ENCODE results near the gene PXDN.
"Not testable (repeated sequence)": the region's sequence is repeated elsewhere in the genome, so short reads cannot be mapped to it uniquely, and the experiment has no call there.

PXDN gene

DNA sequence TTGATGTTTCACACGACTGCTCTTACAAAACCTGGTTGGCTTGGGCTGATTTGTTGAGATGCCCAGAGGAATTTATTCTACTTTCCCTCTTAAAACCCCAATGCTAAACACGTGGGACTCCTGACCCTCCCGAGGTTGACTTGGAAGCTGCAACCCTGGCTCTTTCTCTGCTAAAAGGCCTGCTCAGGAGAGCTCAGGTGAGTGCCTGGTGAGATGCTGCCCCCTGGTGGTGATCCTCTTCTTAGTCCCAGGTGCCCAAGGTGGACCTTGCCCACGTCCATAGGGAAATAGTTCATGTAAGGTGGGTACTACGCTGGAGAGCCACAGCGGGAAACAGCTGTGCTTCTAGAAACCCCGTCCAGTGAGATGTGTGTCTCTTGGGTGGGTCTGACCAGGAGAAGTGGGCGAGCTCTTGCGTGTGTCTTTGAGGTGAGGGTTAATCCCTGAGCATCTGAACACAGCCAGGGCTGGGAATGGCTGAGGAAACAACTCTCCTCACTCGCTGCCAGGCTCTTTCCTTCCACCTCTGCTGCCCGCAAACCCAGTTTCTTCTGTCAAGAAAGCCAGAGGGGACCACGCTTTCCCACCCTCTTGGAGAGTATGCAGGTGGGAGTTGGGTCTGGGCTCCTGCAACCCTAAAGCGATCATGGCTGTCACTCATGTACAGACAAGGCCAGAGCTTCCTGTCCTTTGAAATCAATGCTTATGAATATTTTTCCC is 25.5 kb upstream of the PXDN start:
- H3K4me1 ChIP-seq (ENCODE audit: insufficient read depth, low read length) = peaks cover 26% of the 10 kb centered on the region
- no peak overlapping the region for H3K9ac ChIP-seq (ENCODE audit: low read depth, low read length)
- H3K9me3 ChIP-seq (ENCODE audit: control insufficient read depth, insufficient read depth, low read length) = no peaks in the 10 kb centered on the region
- H3K36me3 ChIP-seq (ENCODE audit: insufficient read depth, low read length) = no peaks in the 10 kb centered on the region

DNA sequence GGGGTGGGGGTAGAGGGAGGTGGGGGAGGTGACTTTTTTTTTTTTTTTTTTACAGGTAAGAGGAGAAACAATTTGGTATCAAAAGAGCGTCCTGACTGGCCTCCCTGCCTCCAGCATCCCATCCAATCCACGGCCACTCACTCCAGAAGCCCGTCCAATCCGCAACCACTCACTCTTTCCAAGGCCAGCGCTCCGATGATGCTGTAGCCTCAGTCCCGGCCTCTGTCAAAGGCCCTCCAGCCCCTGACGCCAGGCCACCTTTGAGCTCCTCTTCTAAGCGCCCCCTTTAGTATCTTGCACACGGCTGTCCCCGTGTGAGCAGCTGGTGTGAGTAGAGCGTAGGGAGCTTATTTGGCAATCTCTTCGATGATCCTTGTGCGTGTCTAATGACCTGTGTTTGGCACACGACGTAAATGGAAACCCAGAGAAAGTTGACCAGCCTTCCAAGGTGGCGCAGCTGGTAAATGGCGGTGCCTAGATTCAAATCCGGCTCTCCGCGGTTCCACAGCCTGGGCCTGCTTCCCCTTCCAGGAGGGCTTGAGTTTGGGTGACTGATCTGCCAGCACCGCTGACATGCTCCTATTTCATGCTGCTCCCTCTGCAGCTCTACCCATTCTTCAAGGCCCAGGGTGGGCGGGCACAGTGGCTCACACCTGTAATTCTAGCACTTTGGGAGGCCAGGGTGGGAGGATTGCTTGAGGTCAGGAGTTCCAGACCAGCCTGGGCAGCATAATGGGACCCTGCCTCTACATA is 23.8 kb upstream of the PXDN start:
- no peaks in the 10 kb centered on the region for H3K36me3 ChIP-seq (ENCODE audit: insufficient read depth, low read length)

GRCh38 chr2:1766851-1767811 is 22.8 kb upstream of the PXDN start:
- Histone ChIP-seq H3K9me3 (ENCODE audit: control insufficient read depth, insufficient read depth, low read length) (no peaks in the 10 kb centered on the region), H3K9ac (ENCODE audit: low read depth, low read length) (no peak overlapping the region), H3K4me1 (ENCODE audit: insufficient read depth, low read length) (peaks cover 18% of the 10 kb centered on the region), H3K36me3 (ENCODE audit: insufficient read depth, low read length) (no peaks in the 10 kb centered on the region)

More for the DNA sequence above, 23.8 kb upstream of the PXDN start:
- H3K9ac ChIP-seq (ENCODE audit: low read depth, low read length) = no peak overlapping the region
- H3K9me3 ChIP-seq (ENCODE audit: control insufficient read depth, insufficient read depth, low read length) = no peaks in the 10 kb centered on the region
- H3K4me1 ChIP-seq (ENCODE audit: insufficient read depth, low read length) = peaks cover 26% of the 10 kb centered on the region

GRCh38 chr2:1766425-1766824 is 22.1 kb upstream of the PXDN start:
- H3K36me3 ChIP-seq (ENCODE audit: insufficient read depth, low read length) = no peaks in the 10 kb centered on the region
- H3K9ac ChIP-seq (ENCODE audit: low read depth, low read length) = no peak overlapping the region
- H3K9me3 ChIP-seq (ENCODE audit: control insufficient read depth, insufficient read depth, low read length) = no peaks in the 10 kb centered on the region
- peaks cover 11% of the 10 kb centered on the region for H3K4me1 ChIP-seq (ENCODE audit: insufficient read depth, low read length)

DNA sequence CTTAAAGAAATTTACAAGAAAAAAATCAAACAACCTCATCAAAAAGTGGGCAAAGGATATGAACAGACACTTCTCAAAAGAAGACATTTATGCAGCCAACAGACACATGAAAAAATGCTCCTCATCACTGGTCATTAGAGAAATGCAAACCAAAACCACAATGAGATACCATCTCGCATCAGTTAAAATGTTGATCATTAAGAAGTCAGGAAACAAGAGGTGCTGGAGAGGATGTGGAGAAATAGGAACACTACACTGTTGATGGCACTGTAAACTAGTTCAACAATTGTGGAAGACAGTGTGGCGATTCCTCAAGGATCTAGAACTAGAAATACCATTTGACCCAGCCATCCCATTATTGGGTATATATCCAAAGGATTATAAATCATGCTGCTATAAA is 20.9 kb upstream of the PXDN start:
- H3K9me3 ChIP-seq (ENCODE audit: control insufficient read depth, insufficient read depth, low read length); H3K36me3 ChIP-seq (ENCODE audit: insufficient read depth, low read length); H3K4me1 ChIP-seq (ENCODE audit: insufficient read depth, low read length): not testable (repeated sequence)

GRCh38 chr2:1759611-1759930 is 15.3 kb upstream of the PXDN start:
- Histone ChIP-seq H3K9me3 (ENCODE audit: control insufficient read depth, insufficient read depth, low read length) (peaks cover 8% of the 10 kb centered on the region; the same call in 1 of the 2 replicates), H3K9ac (ENCODE audit: low read depth, low read length) (no peak overlapping the region), H3K36me3 (ENCODE audit: insufficient read depth, low read length) (no peaks in the 10 kb centered on the region), H3K4me1 (ENCODE audit: insufficient read depth, low read length) (no peaks in the 10 kb centered on the region)

More for the DNA sequence above, 20.9 kb upstream of the PXDN start:
- not testable (repeated sequence) for H3K9ac ChIP-seq (ENCODE audit: low read depth, low read length)

DNA sequence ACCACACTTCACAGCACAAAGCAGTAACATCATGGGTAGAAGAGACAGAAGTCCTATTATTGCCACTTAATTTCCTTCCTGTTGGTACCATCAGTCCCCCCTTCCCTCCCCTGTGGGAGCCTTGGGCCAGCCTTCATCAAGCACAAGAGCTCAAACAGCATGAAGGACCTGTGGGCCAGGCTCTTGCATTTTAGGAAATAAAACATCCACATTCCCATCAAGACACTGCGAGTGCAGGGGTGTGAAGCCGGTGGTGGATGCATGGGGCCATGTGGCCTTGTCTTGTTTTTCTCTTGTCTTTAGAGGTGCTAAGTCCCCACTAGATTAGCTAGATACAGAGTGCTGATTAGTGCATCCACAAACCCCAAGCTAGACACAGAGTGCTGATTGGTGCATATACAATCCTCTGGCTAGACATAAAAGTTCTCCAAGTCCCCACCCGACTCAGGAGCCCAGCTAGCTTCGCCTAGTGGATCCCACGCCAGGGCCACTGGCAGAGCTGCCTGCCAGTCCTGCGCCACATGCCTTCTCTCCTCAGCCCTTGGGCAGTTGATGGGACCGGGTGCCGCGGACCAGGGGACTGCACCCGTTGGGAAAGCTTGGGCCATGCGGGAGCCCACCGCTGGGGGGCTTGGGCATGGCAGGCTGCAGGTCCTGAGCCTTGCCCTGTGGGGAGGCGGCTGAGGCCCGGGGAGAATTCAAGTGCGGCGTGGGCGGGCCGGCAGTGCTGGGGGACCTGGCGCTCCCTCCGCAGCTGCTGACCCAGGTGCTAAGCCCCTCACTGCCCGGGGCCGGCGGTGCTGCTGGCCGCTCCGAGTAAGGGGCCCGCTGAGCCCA is 14.7 kb upstream of the PXDN start:
- Histone ChIP-seq H3K36me3 (ENCODE audit: insufficient read depth, low read length) (no peaks in the 10 kb centered on the region), H3K9ac (ENCODE audit: low read depth, low read length) (no peak overlapping the region), H3K9me3 (ENCODE audit: control insufficient read depth, insufficient read depth, low read length) (peaks cover 14% of the 10 kb centered on the region; the same call in 1 of the 2 replicates), H3K4me1 (ENCODE audit: insufficient read depth, low read length) (no peaks in the 10 kb centered on the region)

- H3K36me3 ChIP-seq (ENCODE audit: insufficient read depth, low read length) = no peaks in the 10 kb centered on the region
- H3K9ac ChIP-seq (ENCODE audit: low read depth, low read length) = no peak overlapping the region
- no peaks in the 10 kb centered on the region for H3K4me1 ChIP-seq (ENCODE audit: insufficient read depth, low read length)
- H3K9me3 ChIP-seq (ENCODE audit: control insufficient read depth, insufficient read depth, low read length) = peaks cover 16% of the 10 kb centered on the region; the same call in 1 of the 2 replicates
Measured at GRCh38 chr2:1758171-1758570, 13.9 kb upstream of the PXDN start.

GRCh38 chr2:1757567-1757966 is 13.3 kb upstream of the PXDN start:
- H3K9me3 ChIP-seq (ENCODE audit: control insufficient read depth, insufficient read depth, low read length) = peaks cover 16% of the 10 kb centered on the region; the same call in 1 of the 2 replicates
- no peaks in the 10 kb centered on the region for H3K4me1 ChIP-seq (ENCODE audit: insufficient read depth, low read length)
- H3K9ac ChIP-seq (ENCODE audit: low read depth, low read length) = no peak overlapping the region
- no peaks in the 10 kb centered on the region for H3K36me3 ChIP-seq (ENCODE audit: insufficient read depth, low read length)

DNA sequence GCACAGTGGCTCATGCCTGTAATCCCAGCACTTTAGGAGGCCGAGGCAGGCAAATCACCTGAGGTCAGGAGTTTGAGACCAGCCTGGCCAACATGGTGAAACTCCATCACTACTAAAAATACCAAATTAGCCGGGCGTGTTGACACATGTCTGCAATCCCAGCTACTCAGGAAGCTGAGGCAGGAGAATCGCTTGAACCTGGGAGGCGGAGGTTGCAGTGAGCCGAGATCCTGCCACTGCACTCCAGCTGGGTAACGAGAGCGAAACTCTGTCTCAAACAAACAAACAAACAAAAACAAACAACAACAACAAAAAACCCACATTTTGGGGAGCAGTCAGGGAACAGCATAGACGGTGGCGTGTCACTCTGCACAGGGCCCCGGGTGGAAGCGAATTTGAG is 12.8 kb upstream of the PXDN start:
- H3K4me1 ChIP-seq (ENCODE audit: insufficient read depth, low read length); H3K36me3 ChIP-seq (ENCODE audit: insufficient read depth, low read length); H3K9ac ChIP-seq (ENCODE audit: low read depth, low read length): not testable (repeated sequence)
- peaks cover 16% of the 10 kb centered on the region; the same call in 1 of the 2 replicates for H3K9me3 ChIP-seq (ENCODE audit: control insufficient read depth, insufficient read depth, low read length)

DNA sequence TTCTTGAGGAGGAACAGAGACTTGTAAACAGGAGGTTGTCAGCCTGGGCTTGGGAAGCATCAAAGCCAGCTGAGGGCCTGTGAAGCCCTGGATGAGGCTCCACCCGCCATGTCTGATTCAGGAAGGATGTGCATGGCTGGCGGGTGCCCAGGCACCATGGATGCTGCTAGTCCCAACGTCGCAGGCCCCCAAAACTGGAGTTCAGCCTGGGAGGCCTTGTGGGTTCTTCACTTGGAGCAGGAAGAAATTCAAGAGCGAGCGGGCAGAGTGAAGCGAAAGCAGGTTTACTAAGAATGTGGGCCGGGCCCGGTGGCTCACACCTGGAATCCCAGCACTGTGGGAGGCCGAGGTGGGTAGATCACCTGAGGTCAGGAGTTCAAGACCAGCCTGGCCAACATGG is 12.1 kb upstream of the PXDN start:
- Histone ChIP-seq H3K36me3 (ENCODE audit: insufficient read depth, low read length) (no peaks in the 10 kb centered on the region), H3K9ac (ENCODE audit: low read depth, low read length) (no peak overlapping the region), H3K4me1 (ENCODE audit: insufficient read depth, low read length) (no peaks in the 10 kb centered on the region), H3K9me3 (ENCODE audit: control insufficient read depth, insufficient read depth, low read length) (peaks cover 16% of the 10 kb centered on the region; the same call in 1 of the 2 replicates)

- no peaks in the 10 kb centered on the region for H3K36me3 ChIP-seq (ENCODE audit: insufficient read depth, low read length)
- peaks cover 3% of the 10 kb centered on the region; the same call in 1 of the 2 replicates for H3K4me1 ChIP-seq (ENCODE audit: insufficient read depth, low read length)
- H3K9ac ChIP-seq (ENCODE audit: low read depth, low read length) = no peak overlapping the region
- peaks cover 16% of the 10 kb centered on the region; the same call in 1 of the 2 replicates for H3K9me3 ChIP-seq (ENCODE audit: control insufficient read depth, insufficient read depth, low read length)
Measured at GRCh38 chr2:1755436-1756191, 11.3 kb upstream of the PXDN start.

Data from ES-I3 (cell line).